ENCODE results near the gene TBC1D1.

- no peak for TF ChIP-seq YY1 (IDR thresholded peaks at IDR 0.05; ENCODE audit: insufficient read depth, insufficient read length)
- TF ChIP-seq SUZ12 (IDR thresholded peaks at IDR 0.05; ENCODE audit: extremely low read depth, insufficient read depth, insufficient read length): no peak
Measured at GRCh38 chr4:37847311-37847884, 43.5 kb upstream of the TBC1D1 start.
